ENCODE results near the gene MGAT4A. TPM values are rescaled to one million over a fixed set of nuclear protein-coding genes. Genes with fewer than 3 reads are reported as not detected.

MGAT4A gene
- total RNA-seq, 3 donors from 2014 or later (not counting 1 experiment from before 2014, with no cell fraction given), result 91.6 to 114 (median 96.4) TPM

GRCh38 chr2:98747888-98748287, 17.0 kb upstream of the MGAT4A start:
- Mint-ChIP-seq H3K4me1 (peaks cover 6 to 12% of the 10 kb centered on the region in 2 donors), H3K9me3 (no peaks in the 10 kb centered on the region), H3K4me3 (no peak overlapping the region), H3K27me3 (ENCODE audit: low read depth in 2 of 2) (peaks cover 3 to 7% of the 10 kb centered on the region in 2 donors), H3K36me3 (no peaks in the 10 kb centered on the region), H3K27ac (no peak overlapping the region)
- intact Hi-C loops (cut with micrococcal nuclease), result no loop called here
- 62% methylated on average over 7 of the region's 8 CpGs for WGBS (ENCODE audit: insufficient coverage)
- no peaks in the 10 kb centered on the region for H3K36me3 ChIP-seq (ENCODE audit: control insufficient read depth, insufficient read depth, low read length)
- no peak overlapping the region for H3K27ac ChIP-seq (ENCODE audit: low read length)
- H3K9me3 ChIP-seq (ENCODE audit: control insufficient read depth, insufficient read depth, low read length), result no peaks in the 10 kb centered on the region
- H3K4me1 ChIP-seq (ENCODE audit: control insufficient read depth, insufficient read depth, low read length), result peaks cover 12% of the 10 kb centered on the region
- no peaks in the 10 kb centered on the region for H3K27me3 ChIP-seq (ENCODE audit: control insufficient read depth, insufficient read depth, low read length)
- no peak for ATAC-seq
- DNase-seq, result no peak
- no peak overlapping the region for H3K4me3 ChIP-seq (ENCODE audit: low read length)
- no peak for TF ChIP-seq CTCF (IDR thresholded peaks at IDR 0.05)

GRCh38 chr2:98746426-98746825, 15.5 kb upstream of the MGAT4A start:
- no peak for DNase-seq
- Histone ChIP-seq H3K4me3 (ENCODE audit: low read length) (no peak overlapping the region), H3K27ac (ENCODE audit: low read length) (no peak overlapping the region), H3K9me3 (ENCODE audit: control insufficient read depth, insufficient read depth, low read length) (no peaks in the 10 kb centered on the region), H3K4me1 (ENCODE audit: control insufficient read depth, insufficient read depth, low read length) (peaks cover 12% of the 10 kb centered on the region), H3K36me3 (ENCODE audit: control insufficient read depth, insufficient read depth, low read length) (no peaks in the 10 kb centered on the region), H3K27me3 (ENCODE audit: control insufficient read depth, insufficient read depth, low read length) (no peaks in the 10 kb centered on the region)
- H3K27ac Mint-ChIP-seq, result no peak overlapping the region
- no peak for TF ChIP-seq CTCF (IDR thresholded peaks at IDR 0.05)
- intact Hi-C loops (cut with micrococcal nuclease), result no loop called here
- peaks cover 0 to 7% of the 10 kb centered on the region in 2 donors for H3K27me3 Mint-ChIP-seq (ENCODE audit: low read depth in 2 of 2)
- peaks cover 6 to 16% of the 10 kb centered on the region in 2 donors for H3K4me1 Mint-ChIP-seq
- no peaks in the 10 kb centered on the region for H3K36me3 Mint-ChIP-seq
- no peak overlapping the region for H3K4me3 Mint-ChIP-seq
- no peaks in the 10 kb centered on the region for H3K9me3 Mint-ChIP-seq
- no peak for ATAC-seq

- WGBS (ENCODE audit: insufficient coverage), result 79% methylated on average over 5 of the region's 5 CpGs
- ATAC-seq, result no peak
- peaks cover 12% of the 10 kb centered on the region for H3K4me1 ChIP-seq (ENCODE audit: control insufficient read depth, insufficient read depth, low read length)
- Mint-ChIP-seq H3K4me1 (peaks cover 6 to 16% of the 10 kb centered on the region in 2 donors), H3K4me3 (no peak overlapping the region), H3K36me3 (no peaks in the 10 kb centered on the region), H3K9me3 (no peaks in the 10 kb centered on the region), H3K27me3 (ENCODE audit: low read depth in 2 of 2) (peaks cover 0 to 11% of the 10 kb centered on the region in 2 donors), H3K27ac (no peak overlapping the region)
- DNase-seq, result no peak
- no peak overlapping the region for H3K27ac ChIP-seq (ENCODE audit: low read length)
- intact Hi-C loops (cut with micrococcal nuclease), result no loop called here
- H3K4me3 ChIP-seq (ENCODE audit: low read length), result no peak overlapping the region
- H3K27me3 ChIP-seq (ENCODE audit: control insufficient read depth, insufficient read depth, low read length), result no peaks in the 10 kb centered on the region
- no peaks in the 10 kb centered on the region for H3K9me3 ChIP-seq (ENCODE audit: control insufficient read depth, insufficient read depth, low read length)
- TF ChIP-seq CTCF (IDR thresholded peaks at IDR 0.05), result no peak
- H3K36me3 ChIP-seq (ENCODE audit: control insufficient read depth, insufficient read depth, low read length), result no peaks in the 10 kb centered on the region
These were observed 13.7 kb upstream of the MGAT4A start for GRCh38 chr2:98744595-98744994.

GRCh38 chr2:98743835-98744234, 12.9 kb upstream of the MGAT4A start:
- H3K4me3 Mint-ChIP-seq, result no peak overlapping the region
- Histone ChIP-seq H3K27me3 (ENCODE audit: control insufficient read depth, insufficient read depth, low read length) (no peaks in the 10 kb centered on the region), H3K27ac (ENCODE audit: low read length) (no peak overlapping the region), H3K9me3 (ENCODE audit: control insufficient read depth, insufficient read depth, low read length) (no peaks in the 10 kb centered on the region), H3K4me3 (ENCODE audit: low read length) (no peak overlapping the region), H3K36me3 (ENCODE audit: control insufficient read depth, insufficient read depth, low read length) (no peaks in the 10 kb centered on the region), H3K4me1 (ENCODE audit: control insufficient read depth, insufficient read depth, low read length) (peaks cover 11% of the 10 kb centered on the region)
- DNase-seq (peak in 1 of 2 donors; percentile 50), ATAC-seq (no peak)
- H3K9me3 Mint-ChIP-seq, result no peaks in the 10 kb centered on the region
- peaks cover 6 to 12% of the 10 kb centered on the region in 2 donors for H3K4me1 Mint-ChIP-seq
- WGBS (ENCODE audit: insufficient coverage), result 100% methylated on average over 1 of the region's 1 CpG
- H3K27me3 Mint-ChIP-seq (ENCODE audit: low read depth in 2 of 2), result peaks cover 0 to 11% of the 10 kb centered on the region in 2 donors
- no peak overlapping the region for H3K27ac Mint-ChIP-seq
- intact Hi-C loops (cut with micrococcal nuclease), result no loop called here
- H3K36me3 Mint-ChIP-seq, result no peaks in the 10 kb centered on the region
- TF ChIP-seq CTCF (IDR thresholded peaks at IDR 0.05), result no peak

Measured in natural killer cell (primary cell).